Stimulated activated naive B cell treated with anti-CD40 and anti-IgM and Interleukin-4, amounts not matched to agents 10 μg/mL and 1 μg/mL and 100 μg/mL, for 72 hours (primary cell): ENCODE measurements around the gene LRRC37A.
"Not testable (repeated sequence)": the region's sequence is repeated elsewhere in the genome, so short reads cannot be mapped to it uniquely, and the experiment has no call there.

Experiments
- ATAC-seq, 2 donors: fragments of 150-1000 bp; cut with Tn5 transposase; replicated peaks; 2 replicates each; pipeline ENCODE4 v1.10.0; 2021; ENCODE audit warnings: moderate library complexity in 1 of 2
- DNase-seq: peaks from one replicate; pipeline ENCODE4 v3.0.0; 2021
- H3K27ac Mint-ChIP-seq: one replicate; pipeline ENCODE4 v1.8.0; 2022; ENCODE audit warnings: mild to moderate bottlenecking, mixed read lengths
- H3K27me3 Mint-ChIP-seq, 2 donors: one replicate each; pipeline ENCODE4 v1.8.0; 2022; ENCODE audit warnings: mixed read lengths in 2 of 2
- H3K36me3 Mint-ChIP-seq, 2 donors: one replicate each; pipeline ENCODE4 v1.8.0; 2022; ENCODE audit warnings: mixed read lengths in 2 of 2, mild to moderate bottlenecking in 1 of 2
- H3K4me1 Mint-ChIP-seq, 2 donors: one replicate each; pipeline ENCODE4 v1.8.0; 2022; ENCODE audit warnings: mixed read lengths in 2 of 2, mild to moderate bottlenecking in 1 of 2
- H3K4me3 Mint-ChIP-seq, 2 donors: one replicate each; pipeline ENCODE4 v1.8.0; 2022; ENCODE audit warnings: mild to moderate bottlenecking in 2 of 2, mixed read lengths in 2 of 2, moderate library complexity in 1 of 2
- H3K9me3 Mint-ChIP-seq, 2 donors: one replicate each; pipeline ENCODE4 v1.8.0; 2022; ENCODE audit warnings: mixed read lengths in 2 of 2, mild to moderate bottlenecking in 1 of 2

The LRRC37A gene

DNA sequence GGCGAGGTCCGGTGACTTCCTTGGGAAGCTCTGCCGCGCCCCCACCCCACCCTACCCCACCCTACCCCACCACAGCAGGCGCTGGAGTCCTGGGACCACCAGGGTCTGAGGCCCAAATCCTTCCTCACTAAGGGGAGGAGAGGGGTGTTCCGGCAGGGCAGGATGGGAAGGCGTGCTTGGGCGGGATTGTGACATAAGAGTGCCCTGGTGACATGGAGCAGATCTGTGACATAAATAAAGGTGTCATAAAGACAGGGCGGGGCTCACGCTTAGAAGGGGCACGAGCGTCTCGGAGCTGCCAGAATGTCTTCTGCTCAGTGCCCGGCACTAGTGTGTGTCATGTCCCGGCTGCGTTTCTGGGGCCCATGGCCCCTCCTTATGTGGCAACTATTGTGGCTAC, at the start of gene LRRC37A:
Gene LRRC37A, plus strand, starts transcription at position 301 of the 400 bp plus-strand sequence. Its CDS starts 3 bp downstream, at position 304.
- H3K27ac Mint-ChIP-seq, ATAC-seq, H3K4me3 Mint-ChIP-seq, DNase-seq, H3K36me3 Mint-ChIP-seq, H3K27me3 Mint-ChIP-seq, H3K9me3 Mint-ChIP-seq: not testable (repeated sequence)
- H3K4me1 Mint-ChIP-seq = peaks cover 14 to 15% of the 10 kb centered on the region in 2 donors

DNA sequence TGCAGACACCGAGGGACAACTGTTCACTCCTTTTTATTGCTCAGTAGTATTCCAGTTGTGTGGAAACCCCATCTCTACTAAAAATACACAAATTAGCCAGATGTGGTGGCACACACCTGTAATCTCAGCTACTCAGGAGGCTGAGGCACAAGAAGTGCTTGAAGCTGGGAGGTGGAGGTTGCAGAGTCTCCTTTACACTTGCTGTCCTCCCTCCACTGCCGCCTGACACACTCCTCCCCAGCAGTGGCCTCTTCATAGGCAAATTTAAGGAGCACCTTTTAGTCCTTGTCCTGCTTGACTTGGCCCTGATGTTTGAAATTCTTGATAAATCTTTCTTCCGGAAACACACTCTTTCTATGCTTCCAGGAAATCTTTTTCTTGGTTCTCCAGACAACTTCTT, 45.8 kb upstream of the LRRC37A start:
- H3K9me3 Mint-ChIP-seq, DNase-seq, H3K4me3 Mint-ChIP-seq, H3K4me1 Mint-ChIP-seq, H3K36me3 Mint-ChIP-seq, ATAC-seq, H3K27ac Mint-ChIP-seq: not testable (repeated sequence)
- H3K27me3 Mint-ChIP-seq = peaks cover 3 to 12% of the 10 kb centered on the region in 2 donors

DNA sequence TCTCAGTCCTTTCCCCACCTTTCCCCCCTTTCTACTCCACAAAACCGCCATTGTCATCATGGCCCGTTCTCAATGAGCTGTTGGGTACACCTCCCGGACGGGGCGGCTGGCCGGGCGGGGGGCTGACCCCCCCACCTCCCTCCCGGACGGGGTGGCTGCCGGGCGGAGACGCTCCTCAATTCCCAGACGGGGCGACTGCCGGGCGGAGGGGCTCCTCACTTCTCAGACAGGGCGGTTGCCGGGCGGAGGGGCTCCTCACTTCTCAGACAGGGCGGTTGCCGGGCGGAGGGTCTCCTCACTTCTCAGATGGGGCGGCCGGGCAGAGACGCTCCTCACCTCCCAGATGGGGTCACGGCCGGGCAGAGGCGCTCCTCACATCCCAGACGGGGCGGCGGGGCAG, 42.1 kb upstream of the LRRC37A start:
- H3K27ac Mint-ChIP-seq, H3K4me1 Mint-ChIP-seq, DNase-seq, H3K4me3 Mint-ChIP-seq, ATAC-seq, H3K9me3 Mint-ChIP-seq, H3K36me3 Mint-ChIP-seq: not testable (repeated sequence)
- peaks cover 0 to 12% of the 10 kb centered on the region in 2 donors for H3K27me3 Mint-ChIP-seq

DNA sequence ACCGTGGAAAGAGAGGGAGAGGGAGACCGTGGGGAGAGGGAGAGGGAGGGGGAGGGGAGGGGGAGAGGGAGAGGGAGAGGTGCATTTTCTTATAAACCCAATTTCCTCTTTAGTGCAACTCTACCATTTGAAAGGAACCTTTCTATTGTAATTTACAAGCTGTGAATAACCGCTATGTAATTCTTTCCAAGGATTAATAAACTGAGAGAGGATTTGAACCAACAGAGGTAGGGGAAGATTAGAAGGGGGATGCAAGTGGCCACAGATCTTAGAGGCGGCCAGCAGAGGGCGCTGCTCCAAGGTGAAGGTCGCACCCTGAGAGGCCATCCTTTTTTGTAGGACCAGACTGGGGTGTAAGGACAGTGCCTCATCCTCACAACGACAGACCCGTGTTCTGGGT, 41.2 kb upstream of the LRRC37A start:
- peaks cover 0 to 12% of the 10 kb centered on the region in 2 donors for H3K27me3 Mint-ChIP-seq
- not testable (repeated sequence) for H3K36me3 Mint-ChIP-seq, H3K27ac Mint-ChIP-seq, H3K9me3 Mint-ChIP-seq, H3K4me3 Mint-ChIP-seq, H3K4me1 Mint-ChIP-seq
- ATAC-seq = peak; percentile 99 to 100
- peak; percentile 70 for DNase-seq

DNA sequence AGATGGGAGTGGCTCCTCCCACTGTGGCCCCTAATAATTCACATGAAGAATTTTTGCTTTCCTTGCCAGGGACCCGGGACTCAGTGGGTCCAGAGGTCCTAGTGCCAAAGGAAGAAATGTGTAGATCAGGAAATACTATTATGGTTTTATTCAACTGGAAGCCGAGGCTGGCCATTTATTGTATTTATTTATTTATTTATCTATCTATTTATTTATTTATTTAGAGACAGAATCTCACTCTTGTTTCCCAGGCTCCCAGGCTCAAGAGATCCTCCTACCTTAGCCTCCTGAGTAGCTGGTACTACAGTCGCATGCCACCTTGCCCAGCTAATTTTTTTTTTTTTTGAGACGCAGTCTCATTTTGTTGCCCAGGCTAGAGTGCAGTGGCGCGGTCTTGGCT, 40.7 kb upstream of the LRRC37A start:
- not testable (repeated sequence) for H3K27me3 Mint-ChIP-seq, DNase-seq, H3K36me3 Mint-ChIP-seq, H3K9me3 Mint-ChIP-seq, H3K4me1 Mint-ChIP-seq, H3K27ac Mint-ChIP-seq, H3K4me3 Mint-ChIP-seq, ATAC-seq

DNA sequence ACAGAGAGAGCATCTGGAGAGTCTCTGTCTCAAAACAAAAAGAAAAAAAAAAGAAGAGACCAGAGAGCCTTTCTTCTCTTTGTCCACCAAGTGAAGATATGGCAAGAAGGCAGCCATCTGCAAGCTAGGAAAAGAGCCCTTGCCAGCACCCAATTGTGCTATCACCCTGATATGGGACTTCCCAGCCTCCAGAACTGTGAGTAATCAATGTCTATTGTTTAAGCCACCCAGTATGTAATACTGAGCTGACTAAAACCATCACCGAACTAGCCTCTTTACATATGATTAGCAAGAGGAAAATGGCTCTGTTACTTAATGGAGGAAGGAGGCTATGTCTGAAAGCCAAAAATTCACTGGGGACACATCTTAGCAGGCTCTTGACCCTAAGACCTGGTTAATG, 38.6 kb upstream of the LRRC37A start:
- not testable (repeated sequence) for ATAC-seq, H3K9me3 Mint-ChIP-seq, H3K4me1 Mint-ChIP-seq, H3K27me3 Mint-ChIP-seq, DNase-seq, H3K4me3 Mint-ChIP-seq, H3K27ac Mint-ChIP-seq, H3K36me3 Mint-ChIP-seq

DNA sequence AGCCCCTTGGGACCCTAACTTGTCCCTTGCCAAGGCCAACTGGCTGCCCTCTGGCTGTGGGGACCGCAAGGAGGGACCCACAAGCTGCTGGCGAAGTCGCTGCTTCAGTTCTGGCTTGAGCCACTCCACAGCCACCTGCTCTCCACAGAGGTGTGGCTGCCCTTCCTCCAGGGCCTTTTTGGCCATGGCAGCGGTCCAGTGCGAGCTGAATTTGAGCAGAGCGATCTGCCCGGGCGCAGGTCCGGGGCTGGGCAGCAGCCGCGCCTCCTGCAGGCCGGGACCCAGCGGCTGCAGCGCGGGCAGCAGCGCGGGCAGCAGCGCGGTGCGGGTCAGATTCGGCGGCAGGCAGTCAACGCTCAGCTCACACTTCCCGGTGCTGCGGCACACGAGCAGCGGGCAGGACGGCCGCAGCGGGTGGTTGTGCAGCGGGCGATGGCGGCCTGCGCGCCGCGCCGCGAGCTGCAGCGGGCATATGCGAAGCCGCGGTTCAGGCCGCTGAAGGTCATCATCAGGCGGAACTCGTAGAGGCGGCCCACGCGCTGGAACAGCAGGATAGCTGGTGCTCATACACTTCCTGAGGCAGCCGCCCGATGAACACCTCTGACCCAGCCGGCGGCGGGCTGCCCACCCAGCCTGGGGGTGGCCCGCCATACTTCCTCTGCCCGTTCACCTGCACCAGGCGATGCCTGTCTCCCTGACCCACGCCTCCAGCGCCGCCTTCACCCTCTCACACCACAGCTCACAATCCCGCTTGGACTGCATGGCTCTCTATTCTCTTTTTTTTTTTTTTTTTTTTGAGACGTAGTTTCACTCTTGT, 34.9 kb upstream of the LRRC37A start:
- Mint-ChIP-seq H3K4me1 (peaks cover 6 to 11% of the 10 kb centered on the region in 2 donors), H3K4me3 (peak overlapping the region; percentile 86 to 89), H3K27ac (peak overlapping the region; percentile 83)
- H3K9me3 Mint-ChIP-seq, H3K27me3 Mint-ChIP-seq, DNase-seq, H3K36me3 Mint-ChIP-seq: not testable (repeated sequence)
- peak; percentile 78 to 83 for ATAC-seq

DNA sequence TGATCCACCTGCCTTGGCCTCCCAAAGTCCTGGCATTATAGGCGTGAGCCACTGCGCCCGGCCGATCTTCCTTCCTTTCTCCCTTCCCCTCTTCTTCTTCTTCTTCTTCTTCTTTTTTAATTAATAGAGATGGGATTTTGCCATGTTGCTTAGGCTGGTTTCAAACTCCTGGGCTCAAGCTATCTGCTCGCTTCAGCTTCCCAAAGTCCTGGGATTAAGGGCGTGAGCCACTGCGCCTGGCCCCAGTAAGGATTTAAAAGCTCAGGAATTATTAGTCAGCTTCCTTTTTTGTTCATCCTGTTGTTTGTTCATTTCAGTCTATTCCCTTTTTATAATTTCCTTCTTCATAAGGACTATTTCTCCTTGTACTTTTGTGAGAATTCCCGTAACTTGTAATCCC, 32.7 kb upstream of the LRRC37A start:
- Mint-ChIP-seq H3K27me3 (peaks cover 4 to 6% of the 10 kb centered on the region in 2 donors), H3K4me1 (peaks cover 13 to 25% of the 10 kb centered on the region in 2 donors), H3K4me3 (no peak overlapping the region), H3K36me3 (no peaks in the 10 kb centered on the region), H3K9me3 (no peaks in the 10 kb centered on the region), H3K27ac (peak overlapping the region; percentile 76)
- ATAC-seq (no peak), DNase-seq (no peak)

DNA sequence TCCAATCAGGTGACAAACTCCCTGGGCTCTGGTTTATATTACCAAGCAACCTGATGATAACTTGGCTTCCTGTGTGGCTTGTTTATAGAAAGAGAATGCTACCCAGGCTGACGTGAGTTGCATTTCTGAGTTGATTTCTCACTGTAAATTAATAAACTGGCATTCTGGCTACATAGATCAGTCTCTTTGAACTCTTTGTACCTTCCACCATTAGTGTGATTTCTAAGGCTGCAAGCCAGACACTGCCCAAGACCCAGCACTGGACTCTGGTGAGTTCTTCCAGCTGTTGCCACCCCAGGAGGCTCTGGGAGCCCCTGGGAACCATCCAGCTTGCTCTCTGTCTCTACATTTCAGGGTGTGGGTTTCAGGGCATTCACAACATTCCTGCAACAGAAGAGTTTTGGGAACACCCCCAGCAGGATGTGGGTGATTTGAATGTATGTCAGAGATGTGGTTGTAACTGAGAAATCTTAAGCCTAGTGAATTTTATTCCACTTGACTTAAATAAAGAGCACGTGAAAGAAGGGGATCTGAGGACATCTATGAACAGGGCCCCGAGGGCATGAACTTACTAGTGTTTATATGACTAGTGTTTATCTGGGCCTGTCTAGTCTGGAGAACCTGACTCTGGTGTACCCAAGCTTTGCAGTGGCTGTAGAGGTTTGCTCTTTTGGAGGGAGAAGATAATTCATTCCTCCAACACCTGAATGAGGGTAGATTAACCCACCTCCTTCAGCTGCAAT, 30.3 kb upstream of the LRRC37A start:
- H3K27ac Mint-ChIP-seq = no peak overlapping the region
- ATAC-seq (no peak), DNase-seq (no peak)
- H3K36me3 Mint-ChIP-seq = peaks cover 0 to 3% of the 10 kb centered on the region in 2 donors
- H3K9me3 Mint-ChIP-seq = no peaks in the 10 kb centered on the region
- H3K4me1 Mint-ChIP-seq = peaks cover 17 to 31% of the 10 kb centered on the region in 2 donors
- no peak overlapping the region for H3K4me3 Mint-ChIP-seq
- peaks cover 4 to 6% of the 10 kb centered on the region in 2 donors for H3K27me3 Mint-ChIP-seq

DNA sequence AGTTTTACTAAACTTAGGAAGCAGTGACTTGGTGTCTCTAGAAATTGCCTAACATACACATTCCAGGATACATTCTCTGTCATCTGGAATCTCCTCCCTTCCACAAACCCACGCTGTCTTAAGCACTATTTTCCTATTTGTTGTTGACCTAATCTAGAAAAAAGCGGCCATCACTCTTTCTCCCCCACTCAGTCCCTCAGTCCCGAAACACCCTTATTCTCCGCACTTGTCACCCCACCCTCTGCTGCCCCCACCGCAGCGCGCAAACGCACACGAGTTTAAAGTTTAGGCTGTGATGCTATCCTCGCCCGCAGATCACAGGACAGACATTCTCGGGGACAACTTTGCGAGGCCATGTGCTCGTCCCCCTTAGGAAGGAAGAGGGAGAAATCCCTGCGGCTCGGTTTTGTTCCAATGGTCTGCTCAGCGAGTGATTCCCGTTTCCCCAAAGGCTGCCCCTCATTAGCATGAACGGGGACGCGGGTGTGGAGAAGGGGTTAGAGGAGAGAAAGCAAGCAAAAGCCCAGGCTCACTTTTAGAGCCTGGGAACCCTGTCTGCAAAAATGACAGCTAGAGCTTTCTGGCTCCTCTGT, 28.8 kb upstream of the LRRC37A start:
- ATAC-seq = peak; percentile 17 to 25
- H3K4me1 Mint-ChIP-seq = peaks cover 13 to 26% of the 10 kb centered on the region in 2 donors

DNA sequence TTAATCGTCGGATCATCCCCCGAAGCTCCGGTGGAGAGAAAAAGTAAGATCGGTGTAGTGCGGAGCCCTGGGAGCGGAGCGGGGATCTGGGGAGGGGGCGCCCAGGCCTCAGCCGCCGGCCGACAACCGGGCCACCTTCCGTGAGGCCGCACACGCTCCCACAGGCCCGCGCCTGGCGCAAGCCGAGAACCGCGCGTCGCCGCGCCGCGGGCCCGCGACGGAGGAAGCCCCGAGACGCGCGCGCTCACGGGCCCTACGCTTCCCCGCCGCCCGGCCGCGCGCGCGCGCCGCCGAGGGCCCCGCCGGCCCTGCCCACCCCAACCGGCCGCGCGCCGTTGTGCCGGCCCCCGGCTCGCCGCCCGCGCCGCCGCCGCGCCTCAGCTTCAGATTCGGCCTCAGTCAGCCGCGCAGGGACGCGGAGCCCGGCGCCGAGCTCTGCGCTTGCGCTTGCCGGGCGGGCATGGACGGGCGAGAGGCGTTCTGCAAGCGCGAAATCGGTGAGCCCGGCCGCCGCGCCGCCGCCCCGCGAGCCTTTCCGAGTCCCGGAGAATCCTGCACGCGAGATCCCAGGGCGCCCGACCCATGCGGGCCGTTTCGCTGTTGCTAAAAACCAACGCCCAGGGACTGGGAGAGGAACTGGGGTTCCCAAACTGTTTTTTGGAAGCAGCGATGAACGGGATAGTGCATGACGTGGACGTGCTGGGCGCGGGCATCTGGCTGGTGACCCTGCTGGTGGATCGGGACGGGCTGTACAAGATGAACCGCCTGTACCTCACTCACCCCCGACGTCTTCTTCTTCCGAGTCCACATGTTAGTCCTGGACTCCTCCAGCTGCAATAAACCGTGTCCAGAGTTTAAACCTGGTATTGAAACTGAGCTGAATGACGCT, 28.0 kb upstream of the LRRC37A start:
- H3K9me3 Mint-ChIP-seq = no peaks in the 10 kb centered on the region
- H3K4me1 Mint-ChIP-seq = peaks cover 13 to 26% of the 10 kb centered on the region in 2 donors
- peaks cover 0 to 3% of the 10 kb centered on the region in 2 donors for H3K36me3 Mint-ChIP-seq
- ATAC-seq = peak; percentile 91 to 94
- H3K4me3 Mint-ChIP-seq = peak overlapping the region; percentile 85 to 95
- no peaks in the 10 kb centered on the region for H3K27me3 Mint-ChIP-seq
- peak; percentile 89 for DNase-seq
- H3K27ac Mint-ChIP-seq = peak overlapping the region; percentile 93

More for the DNA sequence above, 28.8 kb upstream of the LRRC37A start:
- Mint-ChIP-seq H3K27ac (peak overlapping the region; percentile 85), H3K4me3 (peak overlapping the region; percentile 85 to 86)
- not testable (repeated sequence) for H3K27me3 Mint-ChIP-seq, H3K9me3 Mint-ChIP-seq, DNase-seq, H3K36me3 Mint-ChIP-seq

DNA sequence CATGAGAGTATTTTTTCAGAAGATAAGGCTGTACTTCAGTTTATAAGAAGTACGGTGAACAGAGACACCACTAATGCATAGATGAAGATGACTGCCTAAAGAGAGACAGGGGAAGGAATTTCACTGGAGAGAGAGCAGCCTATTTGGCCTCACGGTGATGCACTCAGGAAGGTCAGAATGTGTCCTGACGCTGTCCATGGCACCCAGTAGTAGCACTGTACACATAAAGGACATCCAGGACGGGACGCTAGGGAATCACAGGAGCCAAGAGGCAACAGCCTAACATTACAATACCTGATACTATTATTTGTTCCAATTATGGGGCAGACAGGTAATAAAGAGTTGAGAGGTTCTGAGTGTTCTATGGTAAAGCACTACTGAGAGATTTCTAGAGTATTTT, 24.9 kb upstream of the LRRC37A start:
- H3K36me3 Mint-ChIP-seq = peaks cover 0 to 3% of the 10 kb centered on the region in 2 donors
- H3K4me1 Mint-ChIP-seq = peaks cover 11 to 20% of the 10 kb centered on the region in 2 donors
- ATAC-seq (no peak), DNase-seq (no peak)
- H3K4me3 Mint-ChIP-seq = no peak overlapping the region
- H3K9me3 Mint-ChIP-seq = no peaks in the 10 kb centered on the region
- H3K27me3 Mint-ChIP-seq = peaks cover 0 to 6% of the 10 kb centered on the region in 2 donors
- H3K27ac Mint-ChIP-seq = no peak overlapping the region

DNA sequence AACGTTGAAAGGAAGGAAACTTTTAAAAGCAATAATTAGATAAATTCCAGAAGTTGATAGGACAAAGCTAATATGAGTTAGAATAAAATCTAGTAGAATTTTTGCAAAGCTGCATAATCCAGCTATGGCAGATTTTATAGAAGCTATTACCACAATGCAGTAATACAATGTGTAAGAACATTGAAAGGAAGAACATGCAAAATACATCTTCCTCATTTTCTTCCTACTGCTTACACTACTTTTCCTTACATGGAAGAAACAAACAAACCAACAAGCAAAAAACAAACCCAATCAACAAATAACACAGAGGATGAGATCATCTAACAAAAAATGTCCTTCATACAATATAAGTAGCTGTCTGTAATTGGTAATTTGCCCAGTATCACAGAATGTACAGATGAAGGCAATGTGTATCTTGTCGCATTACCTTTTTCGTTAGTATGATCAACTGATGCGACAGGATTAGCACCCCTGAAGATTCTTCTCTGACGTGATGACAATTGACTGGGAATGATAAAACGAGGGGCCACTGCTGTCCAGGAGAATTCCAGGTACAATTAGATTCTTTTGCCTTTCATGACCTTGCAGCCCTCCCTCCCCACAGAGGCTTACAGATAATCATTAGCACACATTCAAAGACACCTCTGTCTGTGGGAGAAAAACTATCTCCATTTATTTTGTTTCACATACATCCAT, 21.2 kb upstream of the LRRC37A start:
- no peak overlapping the region for H3K27ac Mint-ChIP-seq
- no peaks in the 10 kb centered on the region for H3K9me3 Mint-ChIP-seq
- H3K27me3 Mint-ChIP-seq = peaks cover 0 to 6% of the 10 kb centered on the region in 2 donors
- DNase-seq = no peak
- no peak for ATAC-seq
- no peak overlapping the region for H3K4me3 Mint-ChIP-seq
- H3K4me1 Mint-ChIP-seq = no peaks in the 10 kb centered on the region
- H3K36me3 Mint-ChIP-seq = no peaks in the 10 kb centered on the region
